Mesenchymal stem cell (in vitro differentiated cells and primary cell): ENCODE data around the gene SF3B6.

Source experiments
- DNase-seq: peaks from one replicate; pipeline ENCODE4 v3.0.0-alpha.2; 2013
- H2AFZ ChIP-seq: one replicate; pipeline ENCODE4 v1.6.1; 2013; ENCODE audit warnings: low read depth, mild to moderate bottlenecking, control low read depth, inconsistent platforms, low read length, moderate library complexity
- H2AK5ac ChIP-seq: 2 replicates; pipeline ENCODE4 v1.6.1; 2013; ENCODE audit warnings: low read length, moderate library complexity, mild to moderate bottlenecking, inconsistent platforms; ENCODE audit not compliant: severe bottlenecking
- H2BK120ac ChIP-seq: one replicate; pipeline ENCODE4 v1.6.1; 2013; ENCODE audit warnings: low read depth, mild to moderate bottlenecking, inconsistent platforms, low read length, moderate library complexity
- H2BK12ac ChIP-seq, 2 experiments: one replicate each; pipeline ENCODE4 v1.6.1; 2013; ENCODE audit warnings: inconsistent platforms in 2 of 2, low read length in 2 of 2, mild to moderate bottlenecking in 2 of 2, moderate library complexity in 2 of 2, control low read depth in 1 of 2
- H2BK15ac ChIP-seq: one replicate; pipeline ENCODE4 v1.6.1; 2013; ENCODE audit warnings: mild to moderate bottlenecking, low read depth, inconsistent platforms; ENCODE audit not compliant: poor library complexity, severe bottlenecking
- H2BK5ac ChIP-seq: 2 replicates; pipeline ENCODE4 v1.6.1; 2013; ENCODE audit warnings: low read depth, mild to moderate bottlenecking, low read length, control low read depth, inconsistent platforms; ENCODE audit not compliant: poor library complexity, severe bottlenecking
- H3K14ac ChIP-seq, 2 experiments: one replicate each; pipeline ENCODE4 v1.6.1; 2013; ENCODE audit warnings: inconsistent platforms in 2 of 2, low read length in 2 of 2, control low read depth in 1 of 2, mild to moderate bottlenecking in 1 of 2, moderate library complexity in 1 of 2
- H3K18ac ChIP-seq, 2 experiments: one replicate each; pipeline ENCODE4 v1.6.1; 2013; ENCODE audit warnings: inconsistent platforms in 2 of 2, low read length in 2 of 2, control low read depth in 1 of 2, low read depth in 1 of 2, mild to moderate bottlenecking in 1 of 2
- H3K23ac ChIP-seq, 2 experiments: one replicate each; pipeline ENCODE4 v1.6.1; 2013; ENCODE audit warnings: inconsistent platforms in 2 of 2, low read length in 2 of 2, mild to moderate bottlenecking in 2 of 2, moderate library complexity in 2 of 2, control low read depth in 1 of 2
- H3K27ac ChIP-seq: 2 replicates; pipeline ENCODE4 v1.5.1; 2013; ENCODE audit warnings: mild to moderate bottlenecking, moderate library complexity, low read length, control low read depth, inconsistent platforms; ENCODE audit not compliant: poor library complexity, severe bottlenecking
- H3K27me3 ChIP-seq, 2 experiments: 2 replicates each; pipeline versions ENCODE4 v1.6.1 to v1.7.0; 2013; ENCODE audit warnings: low read length in 2 of 2, mild to moderate bottlenecking in 2 of 2, moderate library complexity in 2 of 2, control low read depth in 1 of 2, inconsistent platforms in 1 of 2; ENCODE audit not compliant: control insufficient read depth in 1 of 2, insufficient read depth in 1 of 2
- H3K36me3 ChIP-seq, 2 experiments: 2 replicates each; pipeline versions ENCODE4 v1.6.1 to v1.7.0; 2013; ENCODE audit warnings: low read length in 2 of 2, control low read depth in 1 of 2, inconsistent platforms in 1 of 2, low read depth in 1 of 2, mild to moderate bottlenecking in 1 of 2; ENCODE audit not compliant: insufficient read depth in 2 of 2, control insufficient read depth in 1 of 2
- H3K4ac ChIP-seq, 2 experiments: one replicate each; pipeline ENCODE4 v1.6.1; 2013; ENCODE audit warnings: inconsistent platforms in 2 of 2, low read length in 2 of 2, mild to moderate bottlenecking in 2 of 2, moderate library complexity in 2 of 2, control low read depth in 1 of 2, low read depth in 1 of 2
- H3K4me1 ChIP-seq: 2 replicates; pipeline ENCODE4 v1.6.1; 2013; ENCODE audit warnings: low read depth, low read length, control low read depth; ENCODE audit not compliant: control insufficient read depth, insufficient read depth
- H3K4me2 ChIP-seq: 2 replicates; pipeline ENCODE4 v1.6.1; 2013; ENCODE audit warnings: low read length, mild to moderate bottlenecking, inconsistent platforms; ENCODE audit not compliant: poor library complexity, severe bottlenecking
- H3K4me3 ChIP-seq, 2 experiments: 2 replicates each; pipeline versions ENCODE4 v1.5.1 to v1.7.0; 2013; ENCODE audit warnings: low read length in 2 of 2, mild to moderate bottlenecking in 2 of 2, control low read depth in 1 of 2, low read depth in 1 of 2; ENCODE audit not compliant: insufficient read depth in 1 of 2
- H3K79me1 ChIP-seq: replicated peaks from 2 replicates; pipeline ENCODE4 v1.6.1; 2013; ENCODE audit warnings: mild to moderate bottlenecking, control low read depth, low read length, inconsistent platforms; ENCODE audit not compliant: poor library complexity, severe bottlenecking
- H3K9ac ChIP-seq: 2 replicates; pipeline ENCODE4 v1.7.0; 2013; ENCODE audit warnings: mild to moderate bottlenecking, low read length, moderate library complexity
- H3K9me3 ChIP-seq: 2 replicates; pipeline ENCODE4 v1.7.0; 2013; ENCODE audit warnings: mild to moderate bottlenecking, low read length; ENCODE audit not compliant: control insufficient read depth
- H4K8ac ChIP-seq: one replicate; pipeline ENCODE4 v1.6.1; 2013; ENCODE audit warnings: inconsistent platforms, mild to moderate bottlenecking, low read length, moderate library complexity
- H4K91ac ChIP-seq: one replicate; pipeline ENCODE4 v1.6.1; 2013; ENCODE audit warnings: mild to moderate bottlenecking, low read length, inconsistent platforms
- WGBS: methylation state at CpG from one replicate; pipeline ENCODE4 v1.1.7; 2013; ENCODE audit warnings: mixed read lengths; 5-methylcytosine and 5-hydroxymethylcytosine counted together

Gene SF3B6

GRCh38 chr2:24077535-24077877, 1.4 kb upstream of the SF3B6 start:
- no peaks in the 10 kb centered on the region for H3K27me3 ChIP-seq
- peak overlapping the region; percentile 64 for H3K27ac ChIP-seq
- H2BK120ac ChIP-seq = peak overlapping the region; percentile 42
- H4K91ac ChIP-seq = peak overlapping the region; percentile 95
- H3K36me3 ChIP-seq = peaks cover 18 to 54% of the 10 kb centered on the region in 2 experiments
- H2BK15ac ChIP-seq = no peak overlapping the region
- peak overlapping the region; percentile 90 for H3K4me2 ChIP-seq
- H4K8ac ChIP-seq = peak overlapping the region; percentile 98
- H2AK5ac ChIP-seq = peak overlapping the region; percentile 68
- peak overlapping the region; percentile 75 for H3K9ac ChIP-seq
- peak; percentile 34 for DNase-seq
- H3K4me3 ChIP-seq = peak overlapping the region; percentile 79 to 93
- no peaks in the 10 kb centered on the region for H3K9me3 ChIP-seq
- peaks cover 23% of the 10 kb centered on the region for H3K79me1 ChIP-seq
- H3K4me1 ChIP-seq = peaks cover 11% of the 10 kb centered on the region
- peak overlapping the region; percentile 70 for H2AFZ ChIP-seq
- H3K23ac ChIP-seq = peak overlapping the region in 1 of 2 experiments; percentile 95
- H2BK12ac ChIP-seq = peak overlapping the region; percentile 6 to 60
- peak overlapping the region; percentile 68 to 93 for H3K4ac ChIP-seq
- WGBS = 23% methylated on average over 8 of the region's 9 CpGs
- H2BK5ac ChIP-seq = no peak overlapping the region
- peak overlapping the region in 1 of 2 experiments; percentile 98 for H3K14ac ChIP-seq
- peak overlapping the region; percentile 30 to 96 for H3K18ac ChIP-seq

GRCh38 chr2:24076849-24077534, 866 bp upstream of the SF3B6 start:
- Histone ChIP-seq H3K9me3 (no peaks in the 10 kb centered on the region), H3K14ac (peak overlapping the region in 1 of 2 experiments; percentile 98), H3K4ac (peak overlapping the region; percentile 77 to 93), H2AK5ac (peak overlapping the region; percentile 68), H3K9ac (peak overlapping the region; percentile 75), H2BK120ac (peak overlapping the region; percentile 74), H2AFZ (peak overlapping the region; percentile 70), H2BK15ac (peak overlapping the region; percentile 83), H4K91ac (peak overlapping the region; percentile 95), H3K27me3 (no peaks in the 10 kb centered on the region), H2BK5ac (peak overlapping the region; percentile 63), H3K4me2 (peak overlapping the region; percentile 90), H3K4me1 (peaks cover 11% of the 10 kb centered on the region), H3K27ac (peak overlapping the region; percentile 64), H3K23ac (peak overlapping the region in 1 of 2 experiments; percentile 95), H3K4me3 (peak overlapping the region; percentile 79 to 93), H3K36me3 (peaks cover 16 to 54% of the 10 kb centered on the region in 2 experiments), H4K8ac (peak overlapping the region; percentile 98), H2BK12ac (peak overlapping the region in 1 of 2 experiments; percentile 71), H3K18ac (peak overlapping the region; percentile 83 to 96), H3K79me1 (peaks cover 19% of the 10 kb centered on the region)
- 2% methylated on average over 39 of the region's 41 CpGs for WGBS
- no peak for DNase-seq

- Histone ChIP-seq H3K9me3 (no peaks in the 10 kb centered on the region), H3K18ac (no peak overlapping the region), H2BK120ac (no peak overlapping the region), H2AFZ (no peak overlapping the region), H3K23ac (no peak overlapping the region), H3K14ac (no peak overlapping the region), H3K79me1 (peaks cover 14% of the 10 kb centered on the region), H3K4me3 (peak overlapping the region in 1 of 2 experiments; percentile 94), H2BK12ac (no peak overlapping the region), H3K4me1 (peaks cover 11% of the 10 kb centered on the region), H4K91ac (no peak overlapping the region), H3K9ac (peak overlapping the region; percentile 92), H3K36me3 (peaks cover 16 to 51% of the 10 kb centered on the region in 2 experiments), H3K4ac (no peak overlapping the region), H2BK15ac (no peak overlapping the region), H2AK5ac (no peak overlapping the region), H3K27ac (no peak overlapping the region), H3K27me3 (no peaks in the 10 kb centered on the region), H3K4me2 (peak overlapping the region; percentile 39), H4K8ac (no peak overlapping the region), H2BK5ac (no peak overlapping the region)
- no peak for DNase-seq
- WGBS = 87% methylated on average over 3 of the region's 5 CpGs
These were observed 867 bp downstream of the SF3B6 start for GRCh38 chr2:24075259-24075658.

DNA sequence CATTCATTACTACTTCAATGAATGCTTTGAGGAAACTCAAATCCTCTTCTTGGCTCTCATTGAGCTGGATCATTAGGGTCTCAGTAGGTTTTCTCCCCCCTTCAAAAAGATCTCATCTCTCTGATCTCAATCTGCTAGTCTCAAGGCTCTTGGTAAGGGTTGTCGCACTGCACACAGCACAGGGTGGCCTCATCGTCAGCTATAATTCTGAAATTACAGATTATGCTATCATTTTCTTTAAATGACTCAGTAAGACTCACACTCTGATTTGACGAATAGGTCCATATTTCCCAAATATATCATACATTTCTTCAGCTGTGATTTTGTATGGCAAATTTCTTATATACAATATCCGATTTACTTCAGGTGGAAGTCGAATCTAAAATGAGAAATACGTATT, 2.3 kb downstream of the SF3B6 start:
- Histone ChIP-seq H3K23ac (no peak overlapping the region), H3K36me3 (peaks cover 24 to 51% of the 10 kb centered on the region in 2 experiments), H2BK5ac (no peak overlapping the region), H2BK12ac (no peak overlapping the region), H3K4me3 (no peak overlapping the region), H3K9me3 (no peaks in the 10 kb centered on the region), H3K4ac (no peak overlapping the region), H4K91ac (no peak overlapping the region), H3K18ac (no peak overlapping the region), H4K8ac (no peak overlapping the region), H3K9ac (no peak overlapping the region), H3K14ac (no peak overlapping the region), H2BK15ac (no peak overlapping the region), H2AFZ (no peak overlapping the region), H3K27ac (no peak overlapping the region), H3K79me1 (peaks cover 17% of the 10 kb centered on the region), H2BK120ac (no peak overlapping the region), H3K4me2 (no peak overlapping the region), H3K27me3 (no peaks in the 10 kb centered on the region), H2AK5ac (no peak overlapping the region), H3K4me1 (peaks cover 11% of the 10 kb centered on the region)
- 100% methylated on average over 2 of the region's 6 CpGs for WGBS
- no peak for DNase-seq
